ENCODE data around the gene F5. TPM values are rescaled to one million over a fixed set of nuclear protein-coding genes. Genes with fewer than 3 reads are reported as not detected.

The F5 gene
- total RNA-seq, 2 donors from 2014 or later = 0.68 to 0.85 TPM

DNA sequence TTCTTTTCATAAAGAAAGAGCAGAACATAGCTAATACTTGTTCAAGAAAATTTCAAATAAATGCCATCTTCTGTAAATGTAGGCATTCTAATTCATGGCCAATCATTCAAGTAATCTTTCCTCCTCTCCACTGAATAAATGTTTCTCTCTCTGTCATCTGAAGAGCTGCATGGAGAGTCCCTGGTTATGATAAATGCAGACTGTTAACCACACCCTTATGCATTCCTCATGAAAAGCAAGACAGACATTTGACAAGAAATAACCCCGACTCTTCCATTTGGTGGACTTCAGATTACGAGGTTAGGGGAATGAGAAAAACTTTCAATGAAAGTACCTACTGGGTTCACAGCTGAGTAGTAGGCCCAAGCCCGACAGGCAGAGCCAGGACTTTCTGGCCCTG is 55.8 kb downstream of the F5 start:
- Histone ChIP-seq H3K36me3 (no peaks in the 10 kb centered on the region), H3K27ac (no peak overlapping the region), H3K4me1 (ENCODE audit: control insufficient read depth in 1 of 2, low read depth in 2 of 2) (no peaks in the 10 kb centered on the region), H3K27me3 (replicated peaks; ENCODE audit: insufficient read depth) (no peaks in the 10 kb centered on the region), H3K9me3 (no peaks in the 10 kb centered on the region), H3K4me3 (no peak overlapping the region)
- TF ChIP-seq, protein P1, sequence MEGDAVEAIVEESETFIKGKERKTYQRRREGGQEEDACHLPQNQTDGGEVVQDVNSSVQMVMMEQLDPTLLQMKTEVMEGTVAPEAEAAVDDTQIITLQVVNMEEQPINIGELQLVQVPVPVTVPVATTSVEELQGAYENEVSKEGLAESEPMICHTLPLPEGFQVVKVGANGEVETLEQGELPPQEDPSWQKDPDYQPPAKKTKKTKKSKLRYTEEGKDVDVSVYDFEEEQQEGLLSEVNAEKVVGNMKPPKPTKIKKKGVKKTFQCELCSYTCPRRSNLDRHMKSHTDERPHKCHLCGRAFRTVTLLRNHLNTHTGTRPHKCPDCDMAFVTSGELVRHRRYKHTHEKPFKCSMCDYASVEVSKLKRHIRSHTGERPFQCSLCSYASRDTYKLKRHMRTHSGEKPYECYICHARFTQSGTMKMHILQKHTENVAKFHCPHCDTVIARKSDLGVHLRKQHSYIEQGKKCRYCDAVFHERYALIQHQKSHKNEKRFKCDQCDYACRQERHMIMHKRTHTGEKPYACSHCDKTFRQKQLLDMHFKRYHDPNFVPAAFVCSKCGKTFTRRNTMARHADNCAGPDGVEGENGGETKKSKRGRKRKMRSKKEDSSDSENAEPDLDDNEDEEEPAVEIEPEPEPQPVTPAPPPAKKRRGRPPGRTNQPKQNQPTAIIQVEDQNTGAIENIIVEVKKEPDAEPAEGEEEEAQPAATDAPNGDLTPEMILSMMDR (IDR thresholded peaks at IDR 0.05) = no peak
- no peak for DNase-seq (ENCODE audit: low spot score)
- ATAC-seq (ENCODE audit: insufficient number of reproducible peaks, low FRiP score, low read depth) = no peak

- DNase-seq (ENCODE audit: low spot score) (no peak), ATAC-seq (ENCODE audit: insufficient number of reproducible peaks, low FRiP score, low read depth) (no peak)
- Histone ChIP-seq H3K36me3 (no peaks in the 10 kb centered on the region), H3K4me1 (ENCODE audit: control insufficient read depth in 1 of 2, low read depth in 2 of 2) (no peaks in the 10 kb centered on the region), H3K4me3 (no peak overlapping the region), H3K27me3 (replicated peaks; ENCODE audit: insufficient read depth) (no peaks in the 10 kb centered on the region), H3K9me3 (no peaks in the 10 kb centered on the region), H3K27ac (no peak overlapping the region)
- TF ChIP-seq, protein P1 (IDR thresholded peaks at IDR 0.05) = no peak
Observed at GRCh38 chr1:169529068-169529642, 57.1 kb downstream of the F5 start.

DNA sequence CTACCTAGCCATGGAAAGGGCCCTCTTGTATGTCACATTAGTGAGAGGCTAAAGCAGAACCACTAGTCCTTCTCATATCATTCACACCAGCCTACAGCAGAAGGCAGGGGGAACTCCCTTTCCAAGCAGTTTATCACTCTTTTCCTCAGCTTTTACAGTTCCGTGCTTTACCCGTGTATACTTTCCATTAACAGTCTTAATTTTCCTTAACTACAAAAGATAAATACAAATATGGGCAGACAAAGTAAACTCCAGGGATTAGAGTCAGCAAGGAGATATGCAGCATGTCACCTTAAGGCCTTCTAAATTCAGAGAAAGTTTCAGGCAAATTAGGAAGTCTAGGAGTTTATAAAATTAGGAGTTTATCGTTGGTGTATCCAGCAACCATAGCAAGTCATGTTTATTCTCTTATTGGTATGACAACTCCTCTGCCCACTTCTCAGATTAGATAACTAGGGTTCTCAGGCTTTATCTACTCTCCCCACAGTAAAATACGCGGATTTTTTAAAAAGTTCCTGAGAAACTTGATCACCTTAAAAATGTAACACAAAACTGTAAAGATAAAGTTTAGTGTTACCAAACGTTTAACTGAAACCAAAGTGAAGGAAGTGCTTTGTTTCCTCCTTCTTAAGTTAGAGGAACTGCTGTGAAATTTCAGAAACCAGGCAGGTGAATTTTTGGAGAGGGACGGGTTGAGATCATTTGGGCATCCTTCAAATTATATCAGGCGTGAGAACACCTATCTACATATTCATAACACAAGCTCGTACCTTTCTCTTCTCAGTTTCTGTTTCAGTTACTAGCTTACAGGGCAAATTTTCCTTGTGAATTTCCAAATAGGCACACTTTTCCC is 57.8 kb downstream of the F5 start:
- Histone ChIP-seq H3K27ac (no peak overlapping the region), H3K36me3 (no peaks in the 10 kb centered on the region), H3K4me3 (no peak overlapping the region), H3K27me3 (replicated peaks; ENCODE audit: insufficient read depth) (no peaks in the 10 kb centered on the region), H3K4me1 (ENCODE audit: control insufficient read depth in 1 of 2, low read depth in 2 of 2) (no peaks in the 10 kb centered on the region), H3K9me3 (no peaks in the 10 kb centered on the region)
- DNase-seq (ENCODE audit: low spot score) = no peak
- no peak for ATAC-seq (ENCODE audit: insufficient number of reproducible peaks, low FRiP score, low read depth)
- TF ChIP-seq, protein P1 (IDR thresholded peaks at IDR 0.05) = no peak

DNA sequence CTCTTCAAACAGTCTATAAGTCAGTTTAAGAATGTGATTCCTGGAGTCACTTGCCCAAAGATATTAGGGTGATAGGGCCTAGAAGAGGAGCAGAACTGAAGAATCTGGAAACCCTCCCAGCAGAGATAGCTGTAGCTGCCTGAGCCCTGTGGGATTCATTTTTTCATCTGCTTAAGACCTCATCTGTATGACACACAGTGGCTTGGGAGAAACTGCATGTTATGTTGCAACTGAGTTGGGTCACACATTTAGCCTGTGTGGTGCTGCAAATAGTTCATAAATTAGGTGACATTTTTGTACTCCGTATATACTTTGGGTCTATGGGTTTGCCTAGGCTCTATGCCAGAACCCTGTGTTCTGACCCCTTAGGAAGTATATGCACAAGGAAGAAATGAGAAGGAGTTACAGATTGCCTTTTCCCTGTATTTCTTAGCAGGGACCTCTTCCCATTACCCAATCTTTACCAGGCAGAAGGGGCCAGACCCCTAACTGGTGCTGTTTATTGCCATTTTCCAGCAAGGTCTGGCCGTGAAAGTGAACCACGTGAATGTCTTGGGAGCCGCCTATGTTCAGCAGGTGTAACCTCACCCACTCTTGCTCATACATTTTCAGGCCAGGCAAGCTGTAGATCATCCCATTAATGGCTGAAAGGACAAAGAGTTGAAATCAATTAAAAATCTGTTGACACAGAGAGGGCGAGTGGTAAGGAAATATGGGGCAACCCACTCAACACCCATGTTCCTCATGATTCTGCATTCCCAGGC is 58.6 kb downstream of the F5 start:
- Histone ChIP-seq H3K4me1 (ENCODE audit: control insufficient read depth in 1 of 2, low read depth in 2 of 2) (no peaks in the 10 kb centered on the region), H3K9me3 (no peaks in the 10 kb centered on the region), H3K36me3 (no peaks in the 10 kb centered on the region), H3K4me3 (no peak overlapping the region), H3K27me3 (replicated peaks; ENCODE audit: insufficient read depth) (no peaks in the 10 kb centered on the region), H3K27ac (no peak overlapping the region)
- ATAC-seq (ENCODE audit: insufficient number of reproducible peaks, low FRiP score, low read depth) = no peak
- DNase-seq (ENCODE audit: low spot score) = no peak
- TF ChIP-seq, protein P1 (IDR thresholded peaks at IDR 0.05) = no peak

GRCh38 chr1:169527001-169527400 is 59.3 kb downstream of the F5 start:
- DNase-seq (ENCODE audit: low spot score) (no peak), ATAC-seq (ENCODE audit: insufficient number of reproducible peaks, low FRiP score, low read depth) (no peak)
- TF ChIP-seq, protein P1 (IDR thresholded peaks at IDR 0.05) = no peak
- no peaks in the 10 kb centered on the region for H3K9me3 ChIP-seq
- no peaks in the 10 kb centered on the region for H3K4me1 ChIP-seq (ENCODE audit: control insufficient read depth in 1 of 2, low read depth in 2 of 2)
- H3K4me3 ChIP-seq = no peak overlapping the region
- H3K27ac ChIP-seq = no peak overlapping the region
- no peaks in the 10 kb centered on the region for H3K27me3 ChIP-seq (replicated peaks; ENCODE audit: insufficient read depth)
- no peaks in the 10 kb centered on the region for H3K36me3 ChIP-seq
